Measurements from ENCODE around the gene MAN1C1.

DNA sequence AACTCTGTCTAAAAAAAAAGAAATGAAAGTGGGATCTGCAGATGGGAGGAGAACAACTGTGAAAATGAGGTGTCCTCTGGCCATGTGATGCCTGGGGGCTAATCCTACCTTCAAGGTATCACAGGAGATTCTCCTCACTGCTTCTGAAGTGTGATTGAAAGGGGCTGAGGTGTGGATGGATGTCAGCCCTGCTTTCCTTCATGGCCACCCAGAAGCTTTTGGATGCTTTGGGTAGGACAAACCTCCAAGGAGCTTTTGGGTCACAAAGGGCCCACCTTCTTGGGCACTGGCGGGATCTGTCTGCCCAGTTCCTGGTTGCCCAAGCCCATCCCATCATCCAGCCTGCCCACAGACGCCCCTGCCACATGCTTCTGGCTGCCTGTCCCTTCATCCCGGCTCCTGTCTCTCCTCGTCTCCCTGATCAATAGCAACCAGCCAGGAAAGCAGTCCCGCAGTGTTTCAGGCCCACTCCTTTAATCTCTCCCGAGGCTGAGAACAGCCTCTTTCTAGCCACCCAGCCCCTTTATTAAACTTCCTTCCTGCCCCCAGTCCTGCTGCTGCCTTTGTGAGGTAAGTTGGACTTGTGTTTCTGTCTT, 87.2 kb downstream of the MAN1C1 start:
- TF ChIP-seq, protein P1, sequence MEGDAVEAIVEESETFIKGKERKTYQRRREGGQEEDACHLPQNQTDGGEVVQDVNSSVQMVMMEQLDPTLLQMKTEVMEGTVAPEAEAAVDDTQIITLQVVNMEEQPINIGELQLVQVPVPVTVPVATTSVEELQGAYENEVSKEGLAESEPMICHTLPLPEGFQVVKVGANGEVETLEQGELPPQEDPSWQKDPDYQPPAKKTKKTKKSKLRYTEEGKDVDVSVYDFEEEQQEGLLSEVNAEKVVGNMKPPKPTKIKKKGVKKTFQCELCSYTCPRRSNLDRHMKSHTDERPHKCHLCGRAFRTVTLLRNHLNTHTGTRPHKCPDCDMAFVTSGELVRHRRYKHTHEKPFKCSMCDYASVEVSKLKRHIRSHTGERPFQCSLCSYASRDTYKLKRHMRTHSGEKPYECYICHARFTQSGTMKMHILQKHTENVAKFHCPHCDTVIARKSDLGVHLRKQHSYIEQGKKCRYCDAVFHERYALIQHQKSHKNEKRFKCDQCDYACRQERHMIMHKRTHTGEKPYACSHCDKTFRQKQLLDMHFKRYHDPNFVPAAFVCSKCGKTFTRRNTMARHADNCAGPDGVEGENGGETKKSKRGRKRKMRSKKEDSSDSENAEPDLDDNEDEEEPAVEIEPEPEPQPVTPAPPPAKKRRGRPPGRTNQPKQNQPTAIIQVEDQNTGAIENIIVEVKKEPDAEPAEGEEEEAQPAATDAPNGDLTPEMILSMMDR (conservative IDR thresholded peaks at IDR 0.05; ENCODE audit: low read depth, low read length), result no peak
- TF ChIP-seq EZH2 (IDR thresholded peaks at IDR 0.05; ENCODE audit: low read length, unreplicated experiment), result no peak
